Pericardium fibroblast (primary cell): ENCODE data around the gene OR6C76. TPM values are rescaled to one million over a fixed set of nuclear protein-coding genes. Genes with fewer than 3 reads are reported as not detected.

Experiments
- total RNA-seq: library from RNA; depleted of rRNA; stranded (reverse); fragments of >200 nt; gene quantifications from 2 replicates; pipeline ENCODE4 v1.2.3, GENCODE V29; 2015

OR6C76 gene
- not detected in 2 replicates for total RNA-seq

DNA sequence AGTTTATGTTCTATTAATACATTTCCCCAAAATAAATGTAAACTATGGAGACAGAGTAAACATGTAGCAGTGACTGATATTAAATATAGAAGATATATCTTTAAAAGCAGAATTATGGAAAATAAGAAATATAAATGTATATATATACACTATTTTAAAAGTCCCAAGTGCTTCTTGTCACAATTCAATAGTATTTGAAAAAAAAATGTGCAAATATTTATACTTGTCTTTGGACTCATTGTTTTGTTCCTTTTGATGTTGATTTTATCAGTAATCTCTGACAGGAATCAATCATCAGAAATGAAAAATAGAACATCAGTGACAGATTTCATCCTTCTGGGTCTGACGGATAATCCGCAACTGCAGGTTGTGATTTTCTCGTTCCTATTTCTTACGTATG is at the start of gene OR6C76:
Gene OR6C76 (plus strand): TSS at position 301 of the 400 bp plus-strand sequence. CDS start 0 bp downstream, at position 301.

DNA sequence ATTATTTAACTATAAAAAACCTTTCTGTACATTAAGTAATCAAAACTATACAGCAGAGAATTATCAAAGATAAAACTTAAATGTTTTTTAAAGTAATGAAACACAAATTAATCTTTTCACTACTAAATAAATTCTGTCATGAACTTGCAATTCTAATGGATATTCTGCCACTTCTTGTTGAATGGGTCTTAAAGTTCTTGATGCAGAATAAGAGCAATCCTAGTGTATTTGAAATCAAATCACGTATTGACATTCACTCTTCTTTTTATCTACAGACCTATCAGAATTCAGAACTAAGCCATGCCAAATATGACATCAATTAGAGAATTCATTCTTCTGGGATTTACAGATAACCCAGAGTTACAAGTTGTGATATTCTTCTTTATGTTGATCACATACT is 25.8 kb upstream of the OR6C76 start, which contains the start of gene OR6C65:
Gene OR6C65 (plus strand): TSS at position 301 of the 400 bp plus-strand sequence. CDS start 0 bp downstream, at position 301.

DNA sequence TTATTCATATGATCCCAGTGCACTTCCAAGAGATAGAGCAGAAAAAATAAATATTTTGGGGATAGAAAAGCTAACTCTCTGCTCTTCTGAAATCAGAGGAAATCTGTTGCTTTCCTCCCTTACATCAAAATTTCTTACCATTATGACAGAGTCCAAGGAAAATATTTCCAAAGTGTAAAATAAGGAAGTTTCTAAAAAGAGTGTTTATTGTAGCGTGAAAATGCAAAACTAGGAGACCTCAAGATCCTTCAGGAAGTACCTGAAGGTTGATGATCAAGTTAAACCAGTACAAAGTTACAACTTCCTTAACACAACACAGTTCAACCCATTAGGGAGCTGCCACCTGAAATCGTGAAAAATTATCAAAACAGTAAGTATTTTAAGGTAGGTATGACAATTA is 17.7 kb downstream of the OR6C76 start, which contains the start of gene OR6C2:
Gene OR6C2 (plus strand): TSS at position 301 of the 400 bp plus-strand sequence. CDS start 8,138 bp downstream, outside the sequence.

DNA sequence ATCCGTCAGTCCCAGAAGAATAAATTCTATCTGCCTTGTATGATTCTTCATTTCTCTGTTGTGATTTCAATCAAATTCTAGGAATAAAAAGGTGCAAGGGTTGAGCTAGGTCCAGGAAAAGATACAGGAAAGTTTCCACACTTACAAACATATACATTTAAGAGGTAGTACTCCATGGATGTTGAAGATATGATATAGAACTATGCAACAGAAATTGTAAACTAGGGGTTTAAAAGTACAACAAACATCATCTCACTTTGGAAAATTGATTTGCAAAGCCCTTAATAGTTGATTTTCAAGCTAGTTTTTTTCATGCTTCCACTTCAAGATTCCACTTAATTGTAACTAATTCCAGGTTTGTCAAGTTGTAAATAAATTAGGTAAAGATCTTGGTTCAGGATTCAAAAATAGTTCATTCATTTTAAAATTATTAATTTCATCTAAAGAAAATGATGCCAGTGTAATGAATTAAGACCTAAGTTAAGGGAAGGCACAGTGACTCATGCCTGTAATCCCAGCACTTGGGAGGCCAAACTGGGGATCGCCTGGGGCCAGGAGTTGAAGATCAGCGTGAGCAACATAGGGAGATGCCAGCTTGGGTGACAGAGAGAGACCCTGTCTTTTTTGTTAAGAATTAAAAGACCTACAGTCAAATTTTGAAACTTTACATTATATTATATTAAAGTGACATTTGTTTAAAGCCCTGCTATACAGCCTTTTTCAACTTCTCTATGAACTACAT is 44.2 kb downstream of the OR6C76 start, which contains the start of gene OR6C70:
Gene OR6C70 (minus strand): TSS at position 51 of the 742 bp plus-strand sequence. CDS start 0 bp downstream, at position 51.

Other genes starting within 250 kb of the OR6C76 start
- gene OR10A7, start 205.2 kb upstream of the OR6C76 start, total RNA-seq: not detected in 2 replicates
- gene OR6C74, start 181.6 kb upstream of the OR6C76 start, total RNA-seq: not detected in 2 replicates
- not detected in 2 replicates for gene OR6C6, start 129.7 kb upstream of the OR6C76 start, total RNA-seq
- not detected in 2 replicates for gene OR6C1, start 111.9 kb upstream of the OR6C76 start, total RNA-seq
- not detected in 2 replicates for gene OR6C3, start 95.5 kb upstream of the OR6C76 start, total RNA-seq
- not detected in 2 replicates for gene OR6C75, start 63.3 kb upstream of the OR6C76 start, total RNA-seq
- not detected in 2 replicates for gene OR6C65, start 25.7 kb upstream of the OR6C76 start, total RNA-seq
- gene OR6C2, start 17.8 kb downstream of the OR6C76 start, total RNA-seq: not detected in 2 replicates
- not detected in 2 replicates for gene OR6C70, start 43.9 kb downstream of the OR6C76 start, total RNA-seq
- not detected in 2 replicates for gene OR6C68, start 66.1 kb downstream of the OR6C76 start, total RNA-seq
- gene OR6C4, start 123.3 kb downstream of the OR6C76 start, total RNA-seq: not detected in 2 replicates
- not detected in 2 replicates for gene OR2AP1, start 146.2 kb downstream of the OR6C76 start, total RNA-seq
- not detected in 2 replicates for gene OR10P1, start 210.6 kb downstream of the OR6C76 start, total RNA-seq